CD4-positive, alpha-beta T cell treated with Interferon alpha-2 for 1 hour (primary cell): ENCODE data around the gene NOB1.
"Not testable (repeated sequence)": the region's sequence is repeated elsewhere in the genome, so short reads cannot be mapped to it uniquely, and the experiment has no call there.

Source experiments
- DNase-seq, 2 donors: peaks; one replicate each; pipeline ENCODE4 v3.0.0-alpha.2; 2020 to 2022

Gene NOB1

DNA sequence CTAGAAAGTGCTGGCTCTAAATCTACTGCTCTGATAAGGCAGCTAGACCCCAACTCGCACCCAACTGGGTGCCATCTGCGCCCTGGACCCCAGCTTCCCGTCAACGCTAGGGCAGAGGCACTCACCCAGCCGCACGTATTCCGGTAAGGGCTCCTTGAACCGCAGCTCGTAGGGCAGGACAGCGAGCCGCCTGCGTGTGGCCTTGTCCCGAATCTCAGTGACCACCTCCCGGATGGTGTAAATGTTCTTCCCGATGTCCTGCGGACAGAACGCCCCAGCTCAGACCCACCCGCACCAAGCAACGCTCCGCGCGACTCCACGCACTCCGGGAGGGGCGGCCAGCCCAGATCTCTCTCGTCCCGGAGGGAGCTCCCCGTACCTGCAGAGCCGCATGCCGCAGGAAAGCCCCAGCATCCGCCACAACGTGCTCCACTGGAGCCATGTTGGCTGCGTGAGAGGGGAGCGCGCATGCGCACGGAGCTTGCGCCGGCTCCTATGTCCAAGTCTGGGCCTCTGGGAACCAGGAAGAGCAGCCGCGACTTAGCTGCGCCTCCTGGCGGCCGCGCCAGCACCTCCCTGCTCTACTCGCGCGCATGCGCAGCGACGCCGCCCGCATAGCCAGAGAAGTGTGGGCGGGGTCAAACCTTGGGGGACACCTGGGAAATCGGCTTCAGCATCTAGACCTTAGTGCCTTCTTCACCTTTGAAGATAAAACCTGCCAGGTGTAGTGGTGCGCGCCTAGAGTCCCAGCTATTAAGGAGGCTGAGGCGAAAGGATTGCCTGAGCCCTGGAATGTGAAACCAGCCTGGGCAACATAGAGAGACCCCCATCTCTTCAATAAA lies at the start of gene NOB1:
NOB1 (minus strand) TSS at position 458 of the 842 bp plus-strand sequence; CDS start at position 442, 16 bp downstream.
- peak; percentile 98 for DNase-seq

GRCh38 chr16:69804297-69804696 lies 49.6 kb upstream of the NOB1 start:
- no peak for DNase-seq

DNA sequence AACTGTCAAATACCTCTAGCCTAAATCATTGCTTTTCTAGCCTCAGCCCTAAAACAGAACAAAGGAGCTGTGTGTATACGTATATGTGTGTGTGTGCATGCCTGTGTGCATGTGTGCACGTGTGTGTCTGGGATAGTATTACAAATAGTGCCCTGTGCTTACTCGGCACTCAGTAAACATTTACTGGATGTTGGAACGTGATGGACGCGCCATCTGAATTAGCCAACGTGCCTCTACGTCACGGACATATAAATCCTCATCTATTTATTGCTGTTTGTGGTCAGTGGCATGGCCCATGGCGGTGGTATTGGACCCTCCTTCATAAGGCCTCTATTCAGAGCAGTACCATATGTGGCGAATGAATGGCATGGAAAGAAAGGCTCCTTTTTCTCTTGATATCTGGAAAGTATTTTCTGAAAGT lies 44.9 kb upstream of the NOB1 start:
- no peak for DNase-seq

DNA sequence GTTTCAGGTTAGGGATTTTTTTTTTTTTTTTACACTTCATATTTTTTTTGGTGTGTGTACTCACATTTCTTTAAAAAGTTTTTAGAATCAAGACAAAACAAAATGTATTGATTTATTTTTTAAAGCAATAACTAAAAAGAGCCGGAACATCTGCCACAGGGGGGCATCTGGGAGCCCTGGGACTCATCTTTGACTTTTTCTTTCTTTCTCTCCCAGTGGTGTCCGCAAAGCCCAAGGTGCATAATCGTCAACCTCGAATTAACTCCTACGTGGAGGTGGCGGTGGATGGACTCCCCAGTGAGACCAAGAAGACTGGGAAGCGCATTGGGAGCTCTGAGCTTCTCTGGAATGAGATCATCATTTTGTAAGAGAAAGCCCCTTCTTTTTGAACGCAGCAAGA lies 43.7 kb upstream of the NOB1 start:
- no peak for DNase-seq

DNA sequence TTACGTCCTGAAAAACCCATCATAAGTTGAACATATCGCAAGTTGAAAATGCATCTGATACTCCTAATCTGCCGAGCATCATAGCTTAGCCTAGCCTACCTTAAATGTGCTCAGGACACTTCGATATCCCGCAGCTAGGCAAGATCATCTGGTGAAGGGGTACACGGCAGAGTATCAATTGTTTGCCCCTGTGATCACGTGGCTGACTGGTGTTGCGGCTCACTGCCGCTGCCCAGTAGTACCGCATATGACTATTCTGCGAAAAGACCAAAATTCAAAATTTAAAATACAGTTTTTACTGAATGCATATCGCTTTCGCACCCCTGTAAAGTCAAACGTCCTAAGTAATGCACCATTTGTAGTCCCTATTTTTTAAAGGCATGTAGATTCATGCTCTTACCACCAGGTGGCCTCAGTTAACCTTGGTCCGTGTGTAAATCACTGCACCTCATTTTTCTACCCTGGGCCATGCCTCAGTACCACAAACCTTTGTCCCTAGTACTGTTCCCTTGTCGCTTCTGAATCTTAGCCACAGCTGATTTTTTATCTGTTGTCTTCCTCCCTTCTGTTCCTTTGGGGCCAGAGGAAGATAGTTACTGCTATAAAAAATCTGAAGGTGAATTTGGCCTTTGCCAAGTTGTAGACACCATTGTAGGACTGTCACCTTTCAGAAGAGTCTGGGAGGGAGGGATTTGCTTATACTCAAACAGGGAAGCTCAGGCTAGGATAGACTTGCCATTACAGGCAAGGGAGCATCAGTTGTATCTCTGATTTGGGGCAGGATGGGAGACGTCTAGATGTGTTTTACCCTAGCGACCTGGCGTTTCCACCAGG lies 41.8 kb upstream of the NOB1 start:
- peak; percentile 11 to 51 for DNase-seq

DNA sequence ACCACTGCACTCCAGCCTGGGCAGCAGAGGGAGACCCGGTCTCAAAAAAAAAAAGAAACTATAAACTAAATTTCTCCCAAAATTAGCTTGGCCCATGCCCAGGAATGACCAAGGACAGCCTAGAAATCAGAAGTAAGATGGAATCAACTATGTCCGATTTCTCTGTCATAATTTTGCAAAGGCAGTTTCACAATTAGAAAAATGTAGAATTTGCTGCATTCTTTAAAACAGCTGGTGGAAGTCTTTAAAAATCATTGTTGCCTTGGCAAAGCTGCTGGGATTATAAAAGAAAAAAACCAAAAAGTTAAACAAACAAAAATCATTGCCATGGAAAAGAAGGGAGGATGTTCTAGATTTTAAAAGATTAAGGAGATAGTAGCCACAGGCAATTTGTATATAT lies 39.8 kb upstream of the NOB1 start:
- DNase-seq = no peak

DNA sequence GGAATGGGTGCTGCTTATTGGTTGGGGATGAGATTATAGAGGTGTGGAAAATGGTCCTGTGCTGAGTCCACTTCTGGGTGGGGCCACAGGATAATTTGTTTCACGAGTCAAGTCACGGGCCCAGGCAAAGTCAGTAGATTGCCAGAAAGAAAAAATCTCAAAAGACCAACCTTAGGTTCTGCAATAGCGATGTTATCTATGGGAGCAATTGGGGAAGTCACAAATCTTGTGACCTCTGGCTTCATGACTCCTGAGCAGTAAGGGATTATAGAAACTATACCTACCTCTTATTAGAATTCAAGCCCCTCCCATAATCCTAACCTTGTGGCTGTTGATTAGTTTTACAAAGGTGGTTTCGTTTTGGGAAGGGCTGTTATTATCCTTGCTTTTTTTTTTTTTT lies 38.8 kb upstream of the NOB1 start:
- DNase-seq = no peak

- not testable (repeated sequence) for DNase-seq
Measured at GRCh38 chr16:69791391-69791847, 36.7 kb upstream of the NOB1 start.

DNA sequence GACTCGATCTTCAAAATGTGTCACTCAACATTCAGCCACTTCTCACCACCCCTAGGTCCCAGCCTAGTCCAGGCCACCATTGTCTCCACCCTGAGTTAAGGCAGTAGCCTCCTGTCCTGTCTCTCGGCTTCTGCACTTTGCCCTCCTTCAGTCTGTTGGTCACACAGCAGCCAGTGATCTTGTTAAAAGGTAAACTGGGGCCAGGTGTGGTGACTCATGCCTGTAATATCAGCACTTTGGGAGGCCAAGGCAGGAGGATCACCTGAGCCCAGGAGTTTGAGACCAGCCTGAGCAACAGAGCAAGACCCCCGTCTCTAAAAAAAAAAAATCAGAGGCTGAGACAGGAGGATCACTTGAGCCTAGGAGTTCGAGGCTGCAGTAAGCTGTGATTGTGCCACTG lies 33.2 kb upstream of the NOB1 start:
- no peak for DNase-seq

DNA sequence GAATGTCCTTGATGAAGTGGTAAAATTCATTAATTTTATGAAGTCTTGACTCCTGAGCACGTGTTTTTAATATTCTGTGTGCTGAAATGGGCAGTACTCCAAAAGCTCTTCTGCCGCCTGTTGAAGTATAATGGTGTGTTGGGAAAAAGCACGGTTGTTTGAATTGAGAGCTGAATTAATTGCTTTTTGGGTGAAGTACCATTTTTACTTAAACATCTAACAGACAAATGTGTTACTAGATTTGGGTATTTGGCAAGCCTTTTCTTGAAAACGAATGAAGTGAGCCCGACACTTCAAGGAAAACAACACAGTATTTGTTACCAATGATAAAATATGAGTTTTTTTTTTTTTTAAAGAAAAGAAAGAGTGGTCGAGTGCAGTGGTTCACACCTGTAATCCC lies 29.9 kb upstream of the NOB1 start:
- no peak for DNase-seq

- no peak for DNase-seq
Measured at GRCh38 chr16:69781118-69781517, 26.4 kb upstream of the NOB1 start.

DNA sequence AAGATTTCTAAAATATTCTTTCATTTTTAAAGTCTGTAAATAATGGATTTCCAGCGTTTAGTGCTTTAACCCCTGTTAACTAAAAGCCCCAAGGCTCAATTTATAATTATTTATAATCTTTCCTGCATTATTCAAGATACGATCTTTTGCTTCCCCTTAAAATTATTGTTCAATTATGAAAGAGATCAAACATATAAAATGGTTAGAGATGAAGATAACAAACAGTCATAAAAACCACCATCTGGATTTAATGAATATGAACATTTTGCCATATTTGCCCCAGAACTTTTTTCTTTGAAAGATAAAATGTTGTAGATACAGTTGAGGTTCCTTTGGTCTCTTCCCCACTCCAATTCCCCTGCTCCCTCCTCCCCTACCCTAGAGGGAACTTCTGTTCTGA lies 25.0 kb upstream of the NOB1 start:
- no peak for DNase-seq

- DNase-seq = no peak
Measured at GRCh38 chr16:69775563-69775962, 20.8 kb upstream of the NOB1 start.

DNA sequence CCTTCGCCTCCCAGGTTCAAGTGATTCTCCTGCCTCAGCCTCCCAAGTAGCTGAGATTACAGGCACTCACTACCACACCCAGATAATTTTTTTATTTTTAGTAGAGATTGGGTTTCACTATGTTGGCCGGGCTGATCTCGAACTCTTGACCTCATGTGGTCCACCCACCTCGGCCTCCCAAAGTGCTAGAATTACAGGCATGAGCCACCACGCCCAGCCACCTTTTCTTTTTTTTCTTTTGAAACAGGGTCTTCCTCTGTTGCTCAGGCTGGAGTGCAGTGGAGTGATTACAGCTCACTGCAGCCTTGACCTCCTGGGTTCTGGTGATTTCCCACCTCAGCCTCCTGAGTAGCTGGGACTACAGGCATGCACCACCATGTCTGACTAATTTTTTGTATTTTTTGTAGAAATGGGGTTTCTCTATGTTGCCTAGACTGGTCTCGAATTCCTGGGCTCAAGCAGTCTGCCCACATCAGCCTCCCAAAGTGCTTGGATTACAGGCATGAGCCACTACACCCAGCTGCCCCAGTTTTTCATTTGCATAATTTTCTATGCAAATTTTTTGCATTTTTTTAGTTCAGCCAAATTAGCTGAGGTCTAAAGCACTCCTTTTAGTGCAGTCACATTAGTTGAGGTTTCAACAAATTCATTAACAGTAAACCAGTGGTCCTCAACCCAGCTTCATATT lies 18.7 kb upstream of the NOB1 start:
- no peak for DNase-seq

DNA sequence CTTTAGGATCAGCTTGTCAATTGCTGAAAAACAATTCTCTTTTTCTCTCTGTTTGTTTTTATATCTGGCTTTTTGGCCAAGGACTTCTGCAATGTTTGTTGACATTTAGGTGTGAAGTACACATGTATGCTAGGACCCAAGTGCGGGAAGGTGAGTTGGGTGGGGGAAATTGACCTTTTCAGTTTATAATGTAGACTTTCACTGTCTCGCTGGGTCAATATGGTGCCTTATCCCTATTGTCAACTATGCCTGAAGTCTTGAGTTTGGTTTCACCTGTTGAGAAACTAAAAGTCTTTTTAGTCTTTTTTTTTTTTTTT lies 16.9 kb upstream of the NOB1 start:
- no peak for DNase-seq

GRCh38 chr16:69769404-69769803 lies 14.7 kb upstream of the NOB1 start:
- no peak for DNase-seq

- no peak for DNase-seq
Measured at GRCh38 chr16:69768666-69769065, 13.9 kb upstream of the NOB1 start.

DNA sequence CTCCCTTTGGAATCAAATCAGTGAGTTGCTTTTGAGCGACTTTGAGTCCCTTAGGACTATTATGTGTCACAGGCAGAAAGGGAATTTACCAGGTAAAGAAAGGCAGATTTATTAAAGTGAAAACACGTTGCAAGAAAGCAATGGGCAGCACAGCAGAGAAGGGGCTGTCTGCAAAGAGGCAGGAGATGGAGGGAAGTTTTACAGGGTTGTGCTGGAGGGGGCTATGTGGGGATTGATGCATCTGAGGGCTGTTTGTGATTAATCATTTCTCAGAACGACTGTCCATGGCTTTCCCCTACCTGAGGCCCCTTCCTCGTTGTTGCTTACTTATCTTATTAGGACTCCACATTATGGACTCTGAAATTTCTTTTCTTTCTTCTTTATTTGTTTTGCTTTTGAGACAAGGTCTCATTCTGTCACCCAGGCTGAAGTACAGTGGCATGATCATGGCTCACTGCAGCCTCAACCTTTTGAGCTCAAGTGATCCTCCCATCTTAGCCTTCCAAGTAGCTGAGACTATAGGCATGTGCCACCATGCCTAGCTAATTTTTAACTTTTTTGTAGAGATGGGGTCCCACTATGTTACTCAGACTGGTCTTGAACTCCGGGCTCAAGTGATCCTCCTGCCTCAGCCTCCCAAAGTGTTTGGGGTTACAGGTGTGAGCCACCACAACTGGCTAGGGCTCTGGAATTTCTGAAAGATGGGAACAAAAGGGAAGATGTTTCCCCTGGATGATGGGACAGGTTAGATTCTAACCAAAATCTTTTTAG lies 12.9 kb upstream of the NOB1 start:
- DNase-seq = no peak

DNA sequence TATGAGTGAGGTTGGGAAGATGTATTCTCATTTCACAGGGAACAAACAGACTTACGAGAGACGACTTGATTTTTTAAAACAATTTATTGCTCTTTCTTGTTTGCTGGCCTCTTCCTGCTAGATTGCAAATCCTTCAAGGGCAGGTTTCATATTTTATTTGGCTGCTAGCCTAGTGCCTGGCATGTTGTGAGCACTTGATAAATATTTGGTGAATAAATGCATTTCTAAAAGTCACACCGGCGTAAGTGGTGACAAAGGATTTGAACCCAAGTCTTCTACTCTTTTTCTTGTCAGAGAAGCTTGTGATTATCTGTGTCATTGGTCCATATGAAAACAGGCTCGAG lies 8.8 kb upstream of the NOB1 start:
- DNase-seq = no peak

DNA sequence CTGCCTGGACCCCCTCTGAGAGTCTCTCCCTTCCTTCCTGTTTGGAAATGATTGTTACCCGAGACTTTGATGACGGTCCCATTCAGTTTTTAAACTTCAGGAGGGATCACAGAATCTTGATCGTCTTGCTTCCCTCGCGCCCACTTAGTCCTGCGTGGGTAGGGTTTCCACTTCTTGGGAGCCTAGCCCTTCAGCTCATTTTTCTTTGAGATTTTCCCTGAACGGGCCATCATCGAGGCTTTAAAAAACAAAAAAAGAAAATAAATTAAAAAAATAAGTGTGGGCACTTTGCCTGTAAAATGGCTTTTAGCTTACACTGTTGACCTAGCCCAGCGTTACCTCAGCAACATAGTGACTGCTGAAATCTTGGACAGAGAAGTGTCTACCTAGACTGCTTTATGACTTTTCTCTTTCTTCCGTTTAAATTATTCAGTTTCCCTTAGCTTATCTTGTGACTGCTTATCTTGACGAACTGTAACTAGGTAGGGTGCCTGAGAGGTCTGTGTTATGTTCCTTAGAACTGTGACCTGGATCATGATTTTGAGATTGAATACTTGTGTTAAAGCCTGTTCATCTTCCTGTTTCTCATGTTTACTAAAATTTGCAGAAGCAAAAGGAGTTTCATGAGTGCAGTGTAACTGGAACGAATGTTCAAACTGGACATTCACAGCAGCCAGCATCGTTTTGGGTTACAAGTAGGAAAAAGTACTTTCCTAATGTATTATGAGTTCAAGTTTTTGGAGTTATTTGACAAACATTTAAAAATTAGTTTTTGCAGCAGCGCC lies 8.3 kb upstream of the NOB1 start:
- peak in 1 of 2 donors; percentile 35 for DNase-seq

DNA sequence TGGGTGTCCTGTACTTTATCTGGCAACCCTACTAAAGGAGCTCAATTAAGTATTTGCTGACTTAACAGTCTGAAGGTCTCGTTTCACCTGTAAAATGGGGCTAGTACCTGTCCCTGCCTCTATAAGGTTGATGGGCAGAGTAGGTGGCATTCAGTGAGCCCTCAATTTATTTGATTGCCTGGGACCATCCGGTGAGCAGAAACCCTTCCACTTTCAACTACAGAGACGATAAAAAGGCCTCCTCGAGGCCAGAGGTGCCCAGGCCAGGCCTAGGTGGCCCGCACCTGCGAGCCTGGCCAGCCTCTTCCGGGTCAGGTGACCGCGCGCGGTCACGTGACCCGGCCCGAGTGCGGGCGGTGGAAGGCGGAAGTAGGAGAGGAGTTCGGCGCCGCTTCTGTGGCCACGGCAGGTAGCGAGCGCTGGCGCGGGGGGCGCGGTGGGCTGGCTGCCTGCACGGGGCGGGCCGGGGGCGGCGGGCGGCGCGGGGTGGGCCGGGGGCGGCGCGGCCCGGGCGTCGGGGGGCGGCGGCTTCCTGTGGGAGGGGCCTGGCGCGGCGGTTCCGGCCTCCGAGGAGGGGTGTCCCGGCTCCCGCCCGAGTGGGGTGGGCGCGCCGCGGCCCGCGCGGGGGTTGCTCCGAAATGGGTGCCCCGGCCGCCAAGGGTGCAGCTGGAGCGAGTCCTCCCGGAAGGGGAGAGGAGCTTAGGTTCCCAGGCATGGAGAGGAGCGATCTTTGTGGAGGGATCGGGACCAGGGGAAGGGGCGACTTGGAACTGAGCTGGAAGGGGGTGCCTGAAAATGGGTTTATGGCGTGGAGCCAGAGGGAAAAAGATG lies 7.5 kb upstream of the NOB1 start, which contains the start of gene WWP2:
WWP2 (plus strand) TSS at position 350 of the 831 bp plus-strand sequence. CDS start 24,679 bp downstream, outside the sequence.
- DNase-seq = peak; percentile 79 to 86
